Endothelial cell of umbilical vein (primary cell): ENCODE measurements around the gene KLRG1. TPM values are rescaled to one million over a fixed set of nuclear protein-coding genes. Genes with fewer than 3 reads are reported as not detected.

Experiments
- BruUV-seq: library from RNA; stranded (reverse); fragments of 400-500 nt; replicated peaks from 2 replicates; lab custom pipeline; 2021; lab: Mats Ljungman, UMichigan
- CTCF ChIA-PET: fragments of 300-600, 350-600 bp; sonication (Branson Sonifier 250); formaldehyde crosslinking; loops from one replicate; lab custom pipeline; 2021; ENCODE audit warnings: antibody characterized with exemption, inconsistent platforms; lab: Charles Lee
- POLR2A ChIA-PET: fragments of 300-600, 350-600 bp; sonication (Branson Sonifier 250); formaldehyde crosslinking; loops from one replicate; lab custom pipeline; 2021; ENCODE audit warnings: antibody characterized with exemption, inconsistent platforms; lab: Charles Lee
- DNase-seq: peaks from one replicate; pipeline ENCODE4 v3.0.0-alpha.2; 2011; ENCODE audit warnings: low read depth, low spot score
- FAIRE-seq: peaks from 2 replicates; lab custom pipeline; 2011; peaks lifted over from hg19 to GRCh38; lab: Jason Lieb, UNC
- H2AFZ ChIP-seq: 2 replicates; pipeline ENCODE4 v1.6.0; 2012; ENCODE audit warnings: low read depth, low read length, control low read depth, inconsistent platforms
- H3K27ac ChIP-seq: 2 replicates; pipeline ENCODE4 v1.5.1; 2011; ENCODE audit warnings: low read depth, mild to moderate bottlenecking, control low read depth, low read length, moderate library complexity; ENCODE audit not compliant: insufficient read depth
- H3K27me3 ChIP-seq, 2 experiments: 2 replicates each; pipeline versions ENCODE4 v1.6.0 to v1.6.1; 2011; ENCODE audit warnings: low read length in 2 of 2, mixed read lengths in 1 of 2; ENCODE audit not compliant: control insufficient read depth in 2 of 2, insufficient read depth in 2 of 2
- H3K36me3 ChIP-seq, 2 experiments: 2 replicates in 1 of 2; 3 replicates in 1 of 2; pipeline ENCODE4 v1.5.1; 2011; ENCODE audit warnings: low read length in 2 of 2, mild to moderate bottlenecking in 1 of 2, moderate library complexity in 1 of 2; ENCODE audit not compliant: control insufficient read depth in 2 of 2, insufficient read depth in 2 of 2; ENCODE audit errors: extremely low read depth in 1 of 2
- H3K4me1 ChIP-seq: 3 replicates; pipeline ENCODE4 v1.5.1; 2011; ENCODE audit warnings: mild to moderate bottlenecking, low read length; ENCODE audit not compliant: control insufficient read depth, insufficient read depth; ENCODE audit errors: extremely low read depth
- H3K4me2 ChIP-seq: 2 replicates; pipeline ENCODE4 v1.6.1; 2011; ENCODE audit warnings: low read length, control low read depth, mixed read lengths; ENCODE audit not compliant: insufficient read depth
- H3K4me3 ChIP-seq, 3 experiments: fragments of 200-600 bp in 1 of 3; sonication (generic), shearing (Covaris generic) in 1 of 3; replicated peaks in 1 of 3; 2 replicates each; pipeline ENCODE4 v1.5.1; 2011 to 2016; ENCODE audit warnings: control low read depth in 3 of 3, low read length in 3 of 3, mild to moderate bottlenecking in 2 of 3, inconsistent platforms in 1 of 3, low read depth in 1 of 3, moderate library complexity in 1 of 3; ENCODE audit not compliant: insufficient read depth in 1 of 3
- H3K79me2 ChIP-seq: 2 replicates; pipeline ENCODE4 v1.6.0; 2012; ENCODE audit warnings: low read length, inconsistent platforms; ENCODE audit not compliant: control insufficient read depth, insufficient read depth
- H3K9ac ChIP-seq: replicated peaks from 2 replicates; pipeline ENCODE3; 2011; ENCODE audit warnings: low read length, control low read depth; ENCODE audit not compliant: insufficient read depth; ENCODE audit errors: extremely low read depth
- H3K9me1 ChIP-seq: replicated peaks from 3 replicates; pipeline ENCODE4 v1.6.0; 2011; ENCODE audit warnings: mild to moderate bottlenecking, low read length; ENCODE audit not compliant: control insufficient read depth, insufficient read depth; ENCODE audit errors: extremely low read depth
- H3K9me3 ChIP-seq: replicated peaks from 2 replicates; pipeline ENCODE4 v1.5.1; 2012; ENCODE audit warnings: low read length, inconsistent platforms; ENCODE audit not compliant: control insufficient read depth, insufficient read depth
- H4K20me1 ChIP-seq: replicated peaks from 2 replicates; pipeline ENCODE3; 2011; ENCODE audit warnings: mild to moderate bottlenecking, low read length; ENCODE audit not compliant: control insufficient read depth, insufficient read depth; ENCODE audit errors: extremely low read depth
- EZH2 ChIP-seq: IDR thresholded peaks from 2 replicates; pipeline ENCODE4 v1.6.1; 2012; ENCODE audit warnings: borderline replicate concordance, low read depth, mild to moderate bottlenecking, moderate library complexity, low read length, inconsistent platforms; ENCODE audit not compliant: severe bottlenecking
- FOS ChIP-seq: IDR thresholded peaks from 2 replicates; pipeline ENCODE4 v1.6.1; 2011; ENCODE audit warnings: mild to moderate bottlenecking, low read length, moderate library complexity, borderline replicate concordance; ENCODE audit not compliant: insufficient read depth
- GATA2 ChIP-seq: IDR thresholded peaks from 2 replicates; pipeline ENCODE4 v1.7.0; 2011; ENCODE audit warnings: low read depth, mild to moderate bottlenecking, moderate library complexity, mixed read lengths, low read length; ENCODE audit not compliant: insufficient read length, insufficient read depth
- JUN ChIP-seq: IDR thresholded peaks from 2 replicates; pipeline ENCODE4 v1.6.1; 2011; ENCODE audit warnings: borderline replicate concordance, low read depth; ENCODE audit not compliant: insufficient read length, insufficient read depth
- MYC ChIP-seq: IDR thresholded peaks from one replicate; pipeline ENCODE4 v1.6.1; 2011; ENCODE audit warnings: mild to moderate bottlenecking, low read depth, low read length
- POLR2A ChIP-seq: IDR thresholded peaks from 2 replicates; pipeline ENCODE4 v1.6.1; 2012; ENCODE audit warnings: low read depth, mild to moderate bottlenecking, control low read depth, low read length
- POLR2AphosphoS5 ChIP-seq: IDR thresholded peaks from 2 replicates; pipeline ENCODE4 v1.6.1; 2012; ENCODE audit warnings: low read depth, mild to moderate bottlenecking, control low read depth, low read length, moderate library complexity; ENCODE audit not compliant: insufficient read depth
- dilution Hi-C: fragments of 300-500 bp; cut with MboI; formaldehyde crosslinking; loops from one replicate; pipeline ENCODE4 v1.15.0; 2019; ENCODE audit warnings: low sequenced_read_pairs; ENCODE audit not compliant: extremely low pct_ligation_motif_present
- intact Hi-C: fragments of 100-400 bp; cut with micrococcal nuclease; formaldehyde crosslinking; loops from one replicate; pipeline ENCODE4 v1.10.0; 2022
- polyA plus RNA-seq, 4 experiments: library from polyadenylated mRNA; depleted of rRNA in 3 of 4; stranded (reverse) in 3 of 4; unstranded in 1 of 4; fragments of >200 nt; gene quantifications; 2 replicates each; pipeline versions ENCODE4 v1.2.1 to v1.2.3, GENCODE V29; 2011 to 2012; ENCODE audit warnings: missing spikeins in 1 of 4
- total RNA-seq: library from RNA; stranded (reverse); gene quantifications from 2 replicates; pipeline ENCODE4 v1.2.3, GENCODE V29; 2021
- TF ChIP-seq, protein P1 (sequence below), 2 donors: IDR thresholded peaks; 1 replicate in 1 of 2; 2 replicates in 1 of 2; pipeline ENCODE4 v1.5.1; 2011; ENCODE audit warnings: low read length in 2 of 2, mild to moderate bottlenecking in 2 of 2, moderate library complexity in 2 of 2, control low read depth in 1 of 2, inconsistent platforms in 1 of 2, low read depth in 1 of 2; ENCODE audit not compliant: insufficient read depth in 1 of 2; ENCODE audit errors: extremely low read depth in 1 of 2
- TF ChIP-seq, protein P2 (sequence below): IDR thresholded peaks from 2 replicates; pipeline ENCODE4 v1.6.1; 2011; ENCODE audit not compliant: insufficient read depth, insufficient read length

KLRG1 gene
- total and polyA plus RNA-seq, 2 donors (not counting 3 experiments of a cell fraction or from before 2014, with no cell fraction given): 4.4 to 15.9 TPM

DNA sequence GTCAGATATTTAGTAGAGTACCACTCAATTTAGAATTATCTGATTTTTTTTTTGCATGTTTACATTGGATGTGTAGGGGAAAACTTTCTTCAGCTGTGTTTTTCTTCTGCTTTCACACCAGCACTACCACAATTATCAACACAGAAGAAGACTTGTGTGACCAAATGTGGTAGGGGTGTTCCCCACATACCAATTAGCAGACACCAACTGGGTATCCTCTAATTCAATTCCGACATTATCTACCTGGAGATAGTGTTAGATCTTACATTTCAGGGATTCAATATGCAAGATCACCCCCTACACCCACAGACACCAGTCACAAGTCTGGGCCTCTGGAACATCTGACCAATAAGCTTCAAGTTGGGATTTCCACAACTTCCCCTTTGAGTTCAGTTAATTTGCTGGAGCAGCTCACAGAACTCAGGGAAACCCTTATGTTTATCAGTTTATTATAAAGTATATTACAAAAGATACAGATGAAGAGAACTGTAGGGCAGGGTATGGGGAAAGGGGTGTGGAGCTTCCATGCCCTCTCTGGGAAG lies 4.1 kb upstream of the KLRG1 start:
- Histone ChIP-seq H3K9me3 (no peaks in the 10 kb centered on the region), H3K4me2 (no peak overlapping the region), H3K27me3 (peaks cover 0 to 2% of the 10 kb centered on the region in 2 experiments), H2AFZ (no peak overlapping the region), H4K20me1 (peaks cover 2% of the 10 kb centered on the region), H3K9me1 (no peaks in the 10 kb centered on the region), H3K27ac (no peak overlapping the region), H3K4me1 (peaks cover 24% of the 10 kb centered on the region), H3K9ac (no peak overlapping the region), H3K79me2 (no peaks in the 10 kb centered on the region), H3K4me3 (no peak overlapping the region), H3K36me3 (no peaks in the 10 kb centered on the region)
- no TSS peak for BruUV-seq
- no peak for DNase-seq
- ChIA-PET CTCF (no interaction called here), POLR2A (no interaction called here)
- dilution Hi-C loops: no loop called here
- intact Hi-C loops: no loop called here
- TF ChIP-seq, protein P1, sequence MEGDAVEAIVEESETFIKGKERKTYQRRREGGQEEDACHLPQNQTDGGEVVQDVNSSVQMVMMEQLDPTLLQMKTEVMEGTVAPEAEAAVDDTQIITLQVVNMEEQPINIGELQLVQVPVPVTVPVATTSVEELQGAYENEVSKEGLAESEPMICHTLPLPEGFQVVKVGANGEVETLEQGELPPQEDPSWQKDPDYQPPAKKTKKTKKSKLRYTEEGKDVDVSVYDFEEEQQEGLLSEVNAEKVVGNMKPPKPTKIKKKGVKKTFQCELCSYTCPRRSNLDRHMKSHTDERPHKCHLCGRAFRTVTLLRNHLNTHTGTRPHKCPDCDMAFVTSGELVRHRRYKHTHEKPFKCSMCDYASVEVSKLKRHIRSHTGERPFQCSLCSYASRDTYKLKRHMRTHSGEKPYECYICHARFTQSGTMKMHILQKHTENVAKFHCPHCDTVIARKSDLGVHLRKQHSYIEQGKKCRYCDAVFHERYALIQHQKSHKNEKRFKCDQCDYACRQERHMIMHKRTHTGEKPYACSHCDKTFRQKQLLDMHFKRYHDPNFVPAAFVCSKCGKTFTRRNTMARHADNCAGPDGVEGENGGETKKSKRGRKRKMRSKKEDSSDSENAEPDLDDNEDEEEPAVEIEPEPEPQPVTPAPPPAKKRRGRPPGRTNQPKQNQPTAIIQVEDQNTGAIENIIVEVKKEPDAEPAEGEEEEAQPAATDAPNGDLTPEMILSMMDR (IDR thresholded peaks at IDR 0.05; ENCODE audit: extremely low read depth in 1 of 2, insufficient read depth in 1 of 2, low read depth in 1 of 2, low read length in 2 of 2): no peak
- FAIRE-seq: no peak

DNA sequence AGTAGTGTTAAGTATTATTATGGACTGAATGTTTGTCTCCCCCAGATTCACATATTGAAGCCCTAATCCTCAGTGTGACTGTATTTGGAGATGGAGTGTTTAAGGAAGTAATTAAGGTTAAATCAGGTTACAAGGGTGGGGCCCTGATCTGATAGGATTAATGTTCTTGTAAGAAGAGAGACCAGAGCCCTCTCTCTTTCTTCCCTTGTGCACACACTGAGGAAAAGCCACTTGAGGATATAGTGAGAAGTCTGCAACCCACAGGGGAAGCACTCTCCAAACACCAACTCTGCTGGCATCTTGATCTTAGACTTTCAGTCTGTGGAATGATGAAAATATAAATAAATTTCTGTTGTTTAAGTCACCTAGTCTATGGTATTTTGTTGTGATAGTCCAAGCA lies 2.2 kb upstream of the KLRG1 start:
- DNase-seq: no peak
- Histone ChIP-seq H3K4me2 (no peak overlapping the region), H3K9me1 (no peaks in the 10 kb centered on the region), H3K4me3 (no peak overlapping the region), H3K79me2 (no peaks in the 10 kb centered on the region), H3K9me3 (no peaks in the 10 kb centered on the region), H3K27ac (no peak overlapping the region), H2AFZ (no peak overlapping the region), H3K36me3 (no peaks in the 10 kb centered on the region), H3K4me1 (peaks cover 37% of the 10 kb centered on the region), H3K9ac (no peak overlapping the region), H3K27me3 (no peaks in the 10 kb centered on the region), H4K20me1 (peaks cover 2% of the 10 kb centered on the region)
- no TSS peak for BruUV-seq
- no peak for FAIRE-seq
- ChIA-PET CTCF (no interaction called here), POLR2A (no interaction called here)
- dilution Hi-C loops (no loop called here), intact Hi-C loops (no loop called here)
- no peak for TF ChIP-seq MYC
- no peak for TF ChIP-seq POLR2A
- no peak for TF ChIP-seq JUN
- no peak for TF ChIP-seq FOS
- TF ChIP-seq EZH2: no peak
- TF ChIP-seq, protein P2, sequence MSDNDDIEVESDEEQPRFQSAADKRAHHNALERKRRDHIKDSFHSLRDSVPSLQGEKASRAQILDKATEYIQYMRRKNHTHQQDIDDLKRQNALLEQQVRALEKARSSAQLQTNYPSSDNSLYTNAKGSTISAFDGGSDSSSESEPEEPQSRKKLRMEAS: no peak
- TF ChIP-seq, protein P1 (IDR thresholded peaks at IDR 0.05; ENCODE audit: extremely low read depth in 1 of 2, insufficient read depth in 1 of 2, low read depth in 1 of 2, low read length in 2 of 2): no peak
- no peak for TF ChIP-seq POLR2AphosphoS5
- no peak for TF ChIP-seq GATA2
